H9 (cell line): ENCODE data around the gene GPN2. TPM values are rescaled to one million over a fixed set of nuclear protein-coding genes. Genes with fewer than 3 reads are reported as not detected.

Experiments used
- DNase-seq: peaks from one replicate; pipeline ENCODE4 v3.0.0-alpha.2; 2017
- H2AFZ ChIP-seq: one replicate; pipeline ENCODE4 v1.6.1; 2013; ENCODE audit warnings: mild to moderate bottlenecking, low read length, control low read depth, moderate library complexity
- H2AK5ac ChIP-seq: 2 replicates; pipeline ENCODE4 v1.6.1; 2013; ENCODE audit warnings: low read length, control low read depth, mixed read lengths; ENCODE audit not compliant: insufficient read length
- H2BK120ac ChIP-seq: one replicate; pipeline ENCODE4 v1.6.1; 2013; ENCODE audit warnings: low read depth, mild to moderate bottlenecking, low read length, control low read depth, inconsistent platforms; ENCODE audit not compliant: poor library complexity, severe bottlenecking
- H2BK12ac ChIP-seq: 2 replicates; pipeline ENCODE4 v1.6.1; 2013; ENCODE audit warnings: low read length, control low read depth, mixed read lengths, low read depth; ENCODE audit not compliant: insufficient read length
- H2BK15ac ChIP-seq: 2 replicates; pipeline ENCODE4 v1.6.1; 2013; ENCODE audit warnings: low read depth, low read length, control low read depth
- H2BK20ac ChIP-seq: one replicate; pipeline ENCODE4 v1.6.1; 2013; ENCODE audit warnings: low read depth, mild to moderate bottlenecking, low read length, control low read depth, inconsistent platforms; ENCODE audit not compliant: poor library complexity, severe bottlenecking
- H2BK5ac ChIP-seq: 2 replicates; pipeline ENCODE4 v1.6.1; 2013; ENCODE audit warnings: low read length, control low read depth, mixed read lengths; ENCODE audit not compliant: insufficient read length
- H3K14ac ChIP-seq: 2 replicates; pipeline ENCODE4 v1.6.1; 2013; ENCODE audit warnings: low read length, control low read depth; ENCODE audit not compliant: insufficient read depth
- H3K18ac ChIP-seq: 2 replicates; pipeline ENCODE4 v1.6.1; 2013; ENCODE audit warnings: low read depth, mild to moderate bottlenecking, mixed read lengths, low read length, control low read depth; ENCODE audit not compliant: insufficient read length
- H3K23ac ChIP-seq: 2 replicates; pipeline ENCODE4 v1.6.1; 2013; ENCODE audit warnings: low read length, control low read depth, mixed read lengths, low read depth; ENCODE audit not compliant: insufficient read length
- H3K23me2 ChIP-seq: 2 replicates; pipeline ENCODE4 v1.6.1; 2013; ENCODE audit warnings: low read depth, mild to moderate bottlenecking, mixed read lengths, low read length, control low read depth; ENCODE audit not compliant: insufficient read length, poor library complexity, severe bottlenecking
- H3K27ac ChIP-seq: 2 replicates; pipeline ENCODE4 v1.5.1; 2013; ENCODE audit warnings: low read length, control low read depth, mixed read lengths, low read depth; ENCODE audit not compliant: insufficient read length
- H3K27me3 ChIP-seq: 2 replicates; pipeline ENCODE4 v1.6.1; 2013; ENCODE audit warnings: low read length, control low read depth, inconsistent platforms; ENCODE audit not compliant: insufficient read depth
- H3K4ac ChIP-seq: 2 replicates; pipeline ENCODE4 v1.6.1; 2013; ENCODE audit warnings: low read depth, mild to moderate bottlenecking, control low read depth, inconsistent platforms, low read length, moderate library complexity
- H3K4me1 ChIP-seq: 2 replicates; pipeline ENCODE4 v1.6.1; 2013; ENCODE audit warnings: low read length, control low read depth, inconsistent platforms; ENCODE audit not compliant: insufficient read depth
- H3K4me2 ChIP-seq: 2 replicates; pipeline ENCODE4 v1.6.1; 2013; ENCODE audit warnings: low read length, control low read depth, mixed read lengths; ENCODE audit not compliant: insufficient read length, insufficient read depth
- H3K56ac ChIP-seq: 2 replicates; pipeline ENCODE4 v1.6.1; 2013; ENCODE audit warnings: low read depth, mild to moderate bottlenecking, mixed read lengths, low read length, control low read depth; ENCODE audit not compliant: insufficient read length
- H3K79me1 ChIP-seq: 2 replicates; pipeline ENCODE4 v1.6.1; 2013; ENCODE audit warnings: low read depth, mild to moderate bottlenecking, moderate library complexity, low read length, control low read depth, inconsistent platforms; ENCODE audit not compliant: insufficient read depth, poor library complexity, severe bottlenecking
- H3K79me2 ChIP-seq: 2 replicates; pipeline ENCODE4 v1.6.1; 2013; ENCODE audit warnings: low read length, control low read depth, inconsistent platforms; ENCODE audit not compliant: insufficient read depth
- H3K9ac ChIP-seq: 2 replicates; pipeline ENCODE4 v1.6.1; 2013; ENCODE audit warnings: low read length, control low read depth, mixed read lengths; ENCODE audit not compliant: insufficient read length; ENCODE audit errors: extremely low read depth
- H3K9me3 ChIP-seq: one replicate; pipeline ENCODE4 v1.6.1; 2013; ENCODE audit warnings: low read depth, low read length, inconsistent platforms; ENCODE audit not compliant: control insufficient read depth
- H3T11ph ChIP-seq: one replicate; pipeline ENCODE4 v1.6.1; 2013; ENCODE audit warnings: mild to moderate bottlenecking, low read length, control low read depth, inconsistent platforms
- H4K20me1 ChIP-seq: one replicate; pipeline ENCODE4 v1.6.1; 2013; ENCODE audit not compliant: control insufficient read depth, insufficient read length, insufficient read depth
- H4K5ac ChIP-seq: 2 replicates; pipeline ENCODE4 v1.6.1; 2013; ENCODE audit warnings: low read depth, mild to moderate bottlenecking, mixed read lengths, low read length, control low read depth; ENCODE audit not compliant: insufficient read length
- H4K8ac ChIP-seq: replicated peaks from 2 replicates; pipeline ENCODE4 v1.6.1; 2013; ENCODE audit warnings: low read length, control low read depth, mixed read lengths, low read depth; ENCODE audit not compliant: insufficient read length
- H4K91ac ChIP-seq: 2 replicates; pipeline ENCODE4 v1.6.1; 2013; ENCODE audit warnings: low read depth, mild to moderate bottlenecking, moderate library complexity, mixed read lengths, low read length, control low read depth; ENCODE audit not compliant: insufficient read length
- H3K27ac Mint-ChIP-seq, 3 experiments: 2 replicates in 2 of 3; 3 replicates in 1 of 3; pipeline ENCODE4 v1.8.0; 2020 to 2021; ENCODE audit warnings: mixed read lengths in 3 of 3, mild to moderate bottlenecking in 1 of 3, moderate library complexity in 1 of 3
- H3K27me3 Mint-ChIP-seq: 2 replicates; pipeline ENCODE4 v1.8.0; 2021; ENCODE audit warnings: low read depth, mild to moderate bottlenecking, moderate library complexity, mixed read lengths
- H3K36me3 Mint-ChIP-seq, 3 experiments: 2 replicates in 2 of 3; 3 replicates in 1 of 3; pipeline ENCODE4 v1.8.0; 2020 to 2021; ENCODE audit warnings: low read depth in 3 of 3, mixed read lengths in 3 of 3; ENCODE audit not compliant: insufficient read depth in 1 of 3
- H3K4me1 Mint-ChIP-seq, 2 experiments: 2 replicates each; pipeline ENCODE4 v1.8.0; 2020; ENCODE audit warnings: mixed read lengths in 2 of 2
- H3K4me3 Mint-ChIP-seq, 2 experiments: 2 replicates in 1 of 2; 3 replicates in 1 of 2; pipeline ENCODE4 v1.8.0; 2020 to 2021; ENCODE audit warnings: mild to moderate bottlenecking in 2 of 2, mixed read lengths in 2 of 2, moderate library complexity in 1 of 2
- H3K9me3 Mint-ChIP-seq, 2 experiments: 2 replicates in 1 of 2; 3 replicates in 1 of 2; pipeline ENCODE4 v1.8.0; 2020; ENCODE audit warnings: mild to moderate bottlenecking in 2 of 2, mixed read lengths in 2 of 2, moderate library complexity in 1 of 2
- WGBS: extraction: QIAGEN DNeasy Blood & Tissue Kit; methylation state at CpG from one replicate; pipeline ENCODE4 v1.1.7; 2013; ENCODE audit warnings: missing lambda C conversion rate, low lambda C conversion rate, mixed read lengths; ENCODE audit not compliant: insufficient read length; ENCODE audit errors: extremely low coverage; 5-methylcytosine and 5-hydroxymethylcytosine counted together
- total RNA-seq: library from RNA; stranded (reverse); gene quantifications from 2 replicates; pipeline ENCODE4 v1.2.1, GENCODE V29; 2021
- TF ChIP-seq, protein P1 (sequence below): fragments of 200-600 bp; sonication (generic); conservative IDR thresholded peaks from 3 replicates; pipeline ENCODE4 v1.8.0; 2021; ENCODE audit warnings: antibody characterized with exemption, mild to moderate bottlenecking

The GPN2 gene
- total RNA-seq, 1 experiment from 2014 or later: 47.8 TPM

DNA sequence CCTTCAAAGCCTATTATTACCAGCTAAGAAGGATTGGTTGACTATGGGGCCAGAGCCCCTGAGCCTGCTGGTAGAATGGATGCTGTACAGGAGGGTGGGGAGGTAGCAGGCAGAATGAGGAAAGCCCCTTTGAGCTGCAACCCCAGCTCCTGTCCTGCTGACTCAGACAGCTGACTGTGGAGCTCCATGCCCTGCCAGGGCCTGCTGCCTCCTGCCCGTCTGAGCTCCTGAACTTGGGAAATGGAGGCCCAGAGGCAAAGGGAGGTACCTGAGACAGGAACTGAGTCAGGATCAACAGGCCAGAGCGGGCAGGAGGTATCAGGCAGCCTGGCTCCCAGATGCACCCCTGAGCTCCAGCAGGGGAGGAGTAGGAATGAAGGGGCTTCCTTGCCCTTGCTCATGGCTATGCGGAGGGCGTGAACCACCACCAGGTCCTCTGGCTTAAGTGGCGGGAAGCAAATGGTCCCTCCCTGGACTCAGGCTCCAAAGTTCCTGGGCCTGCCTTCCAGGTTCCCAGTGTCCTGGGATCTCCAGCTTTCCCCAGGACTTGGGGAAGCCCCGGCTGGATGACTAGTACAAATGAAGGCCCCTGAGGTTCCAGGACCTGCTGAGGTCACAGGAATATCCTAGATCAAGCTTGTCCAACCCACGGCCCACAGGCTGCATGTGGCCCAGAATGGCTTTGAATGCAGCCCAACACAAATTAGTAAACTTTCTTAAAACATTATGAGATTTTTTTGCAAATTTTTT lies 31.0 kb downstream of the GPN2 start:
- H3K4me1 Mint-ChIP-seq: peaks cover 37 to 41% of the 10 kb centered on the region in 2 experiments
- H3K27me3 ChIP-seq: no peaks in the 10 kb centered on the region; the same call in 1 of the 2 replicates
- no peak overlapping the region for H3K9ac ChIP-seq
- WGBS: no CpG with 5 or more reads among the region's 7 CpGs
- H2BK12ac ChIP-seq: no peak overlapping the region
- H3K9me3 ChIP-seq: no peaks in the 10 kb centered on the region
- no peaks in the 10 kb centered on the region for H3K79me1 ChIP-seq
- no peaks in the 10 kb centered on the region for H3K9me3 Mint-ChIP-seq
- no peaks in the 10 kb centered on the region; the same call in 1 of the 2 replicates for H3K4me1 ChIP-seq
- no peak overlapping the region for H3K4ac ChIP-seq
- no peak overlapping the region for H3K23ac ChIP-seq
- H2AFZ ChIP-seq: no peak overlapping the region
- no peak overlapping the region for H2AK5ac ChIP-seq
- no peak overlapping the region for H3K4me3 Mint-ChIP-seq
- no peak overlapping the region for H4K8ac ChIP-seq
- H3K27ac Mint-ChIP-seq: no peak overlapping the region
- H2BK15ac ChIP-seq: no peak overlapping the region
- no peak overlapping the region for H3K18ac ChIP-seq
- H2BK20ac ChIP-seq: no peak overlapping the region
- H2BK120ac ChIP-seq: no peak overlapping the region
- H3K36me3 Mint-ChIP-seq: peaks cover 0 to 9% (median 0%) of the 10 kb centered on the region in 3 experiments; a peak in 3 of 7 replicates
- H3K56ac ChIP-seq: no peak overlapping the region
- no peak overlapping the region for H4K5ac ChIP-seq
- H4K20me1 ChIP-seq: no peaks in the 10 kb centered on the region
- H3K79me2 ChIP-seq: no peaks in the 10 kb centered on the region
- no peak overlapping the region for H2BK5ac ChIP-seq
- no peak overlapping the region for H3K14ac ChIP-seq
- no peak overlapping the region for H3K27ac ChIP-seq
- H3K27me3 Mint-ChIP-seq: peaks cover 12% of the 10 kb centered on the region
- H3T11ph ChIP-seq: no peak overlapping the region
- no peak overlapping the region for H4K91ac ChIP-seq
- TF ChIP-seq, protein P1, sequence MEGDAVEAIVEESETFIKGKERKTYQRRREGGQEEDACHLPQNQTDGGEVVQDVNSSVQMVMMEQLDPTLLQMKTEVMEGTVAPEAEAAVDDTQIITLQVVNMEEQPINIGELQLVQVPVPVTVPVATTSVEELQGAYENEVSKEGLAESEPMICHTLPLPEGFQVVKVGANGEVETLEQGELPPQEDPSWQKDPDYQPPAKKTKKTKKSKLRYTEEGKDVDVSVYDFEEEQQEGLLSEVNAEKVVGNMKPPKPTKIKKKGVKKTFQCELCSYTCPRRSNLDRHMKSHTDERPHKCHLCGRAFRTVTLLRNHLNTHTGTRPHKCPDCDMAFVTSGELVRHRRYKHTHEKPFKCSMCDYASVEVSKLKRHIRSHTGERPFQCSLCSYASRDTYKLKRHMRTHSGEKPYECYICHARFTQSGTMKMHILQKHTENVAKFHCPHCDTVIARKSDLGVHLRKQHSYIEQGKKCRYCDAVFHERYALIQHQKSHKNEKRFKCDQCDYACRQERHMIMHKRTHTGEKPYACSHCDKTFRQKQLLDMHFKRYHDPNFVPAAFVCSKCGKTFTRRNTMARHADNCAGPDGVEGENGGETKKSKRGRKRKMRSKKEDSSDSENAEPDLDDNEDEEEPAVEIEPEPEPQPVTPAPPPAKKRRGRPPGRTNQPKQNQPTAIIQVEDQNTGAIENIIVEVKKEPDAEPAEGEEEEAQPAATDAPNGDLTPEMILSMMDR: no peak
- no peak overlapping the region for H3K4me2 ChIP-seq
- H3K23me2 ChIP-seq: no peaks in the 10 kb centered on the region
- no peak for DNase-seq
